Dermis blood vessel endothelial cell (primary cell): ENCODE data around the gene MARCHF9. TPM values are rescaled to one million over a fixed set of nuclear protein-coding genes. Genes with fewer than 3 reads are reported as not detected.

ENCODE experiments used
- DNase-seq: peaks from one replicate; pipeline ENCODE4 v3.0.0; 2010
- total RNA-seq: library from RNA; depleted of rRNA; stranded (reverse); fragments of >200 nt; gene quantifications from 2 replicates; pipeline ENCODE4 v1.2.3, GENCODE V29; 2014

MARCHF9 gene
- total RNA-seq, 1 donor from 2014 or later: 4.1 TPM

DNA sequence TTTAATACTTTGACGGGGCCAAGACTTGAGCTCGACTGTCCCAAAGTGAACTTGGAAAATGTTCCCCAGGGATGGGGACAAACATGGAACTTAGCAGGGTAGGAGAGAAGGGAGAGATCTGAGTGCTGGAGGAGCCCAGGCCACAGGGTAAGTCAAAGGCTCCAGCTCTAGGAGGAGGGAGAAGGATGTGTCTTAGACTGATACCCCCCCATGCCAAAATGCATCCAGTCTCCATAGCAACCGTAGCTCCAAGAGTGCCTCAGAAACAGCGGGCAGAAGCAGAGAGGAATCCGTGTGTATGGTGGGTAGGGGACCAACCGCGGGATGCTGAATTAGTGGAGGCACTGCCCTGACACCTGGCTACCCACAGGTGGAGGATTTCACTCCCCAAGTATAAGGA, 15.5 kb upstream of the MARCHF9 start:
- DNase-seq: no peak

- DNase-seq: no peak
These were observed 14.9 kb upstream of the MARCHF9 start for GRCh38 chr12:57739914-57740538.

DNA sequence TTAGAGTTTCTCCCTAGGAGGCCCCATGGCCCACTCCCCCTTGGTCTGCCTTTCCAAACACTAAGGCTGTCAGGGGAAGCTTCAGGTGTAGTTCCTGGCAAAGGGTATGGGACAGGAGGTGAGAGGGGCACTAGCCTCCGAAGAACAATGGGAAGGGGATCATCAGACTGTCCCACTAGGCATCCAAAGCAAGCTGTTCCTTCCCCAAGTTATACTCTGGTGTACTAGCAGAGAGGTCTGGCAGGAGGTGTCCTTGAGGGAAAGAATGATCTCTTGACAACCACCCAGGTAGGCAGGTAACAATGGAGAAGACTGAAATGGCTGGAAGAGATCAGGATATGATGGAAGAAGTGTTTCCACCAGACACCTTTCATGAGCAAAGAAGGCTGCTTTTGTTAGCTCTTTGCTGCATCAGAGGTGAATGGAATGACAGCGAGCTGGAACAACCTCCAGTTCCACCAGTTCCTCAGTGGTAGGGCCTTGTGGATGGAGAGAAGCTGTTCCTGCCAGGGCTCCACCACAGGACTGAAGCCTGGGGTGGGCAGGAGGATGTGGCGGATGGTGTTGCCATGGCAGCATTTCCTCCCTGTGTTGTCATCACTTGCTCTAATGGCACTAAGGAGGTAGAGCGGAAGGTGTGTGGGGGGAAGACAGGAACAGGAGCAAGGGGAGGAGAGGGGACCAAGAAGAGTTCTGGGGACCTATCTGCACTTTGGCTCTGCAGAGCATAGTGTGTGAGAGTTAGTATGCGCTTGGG, 14.1 kb upstream of the MARCHF9 start:
- DNase-seq: peak; percentile 49

- DNase-seq: no peak
These were observed 13.5 kb upstream of the MARCHF9 start for GRCh38 chr12:57741413-57741789.

- DNase-seq: no peak
These were observed 12.8 kb upstream of the MARCHF9 start for GRCh38 chr12:57741844-57742738.

- DNase-seq: no peak
These were observed 11.1 kb upstream of the MARCHF9 start for GRCh38 chr12:57743769-57744168.

DNA sequence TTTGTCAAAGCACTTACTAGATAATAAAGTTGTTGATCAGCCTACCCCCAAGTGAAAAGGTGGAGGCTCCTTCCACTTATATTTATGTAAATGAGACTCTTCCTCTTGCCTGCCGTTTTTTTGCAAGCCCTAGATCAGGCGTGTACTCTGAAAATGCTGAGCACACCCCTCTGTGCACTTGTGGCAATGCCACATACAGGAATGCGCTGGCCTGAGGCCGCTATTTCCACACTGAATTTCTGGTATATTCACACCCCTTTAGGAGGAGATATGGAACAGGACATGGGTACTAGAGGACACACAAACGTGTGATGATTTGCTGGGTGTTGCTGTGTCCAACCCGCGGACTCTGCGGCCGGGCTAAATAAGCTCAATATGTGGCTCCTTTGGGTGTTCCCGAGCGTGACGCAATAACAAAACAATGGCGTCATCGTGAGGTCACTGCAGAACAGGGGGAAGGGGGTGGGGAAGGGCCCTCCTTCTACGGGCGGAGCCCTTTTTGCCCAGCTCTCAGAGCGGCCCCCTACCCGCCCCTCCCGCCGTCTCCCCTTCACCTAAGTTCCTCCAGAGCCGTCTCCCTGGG, 10.6 kb upstream of the MARCHF9 start:
- no peak for DNase-seq

DNA sequence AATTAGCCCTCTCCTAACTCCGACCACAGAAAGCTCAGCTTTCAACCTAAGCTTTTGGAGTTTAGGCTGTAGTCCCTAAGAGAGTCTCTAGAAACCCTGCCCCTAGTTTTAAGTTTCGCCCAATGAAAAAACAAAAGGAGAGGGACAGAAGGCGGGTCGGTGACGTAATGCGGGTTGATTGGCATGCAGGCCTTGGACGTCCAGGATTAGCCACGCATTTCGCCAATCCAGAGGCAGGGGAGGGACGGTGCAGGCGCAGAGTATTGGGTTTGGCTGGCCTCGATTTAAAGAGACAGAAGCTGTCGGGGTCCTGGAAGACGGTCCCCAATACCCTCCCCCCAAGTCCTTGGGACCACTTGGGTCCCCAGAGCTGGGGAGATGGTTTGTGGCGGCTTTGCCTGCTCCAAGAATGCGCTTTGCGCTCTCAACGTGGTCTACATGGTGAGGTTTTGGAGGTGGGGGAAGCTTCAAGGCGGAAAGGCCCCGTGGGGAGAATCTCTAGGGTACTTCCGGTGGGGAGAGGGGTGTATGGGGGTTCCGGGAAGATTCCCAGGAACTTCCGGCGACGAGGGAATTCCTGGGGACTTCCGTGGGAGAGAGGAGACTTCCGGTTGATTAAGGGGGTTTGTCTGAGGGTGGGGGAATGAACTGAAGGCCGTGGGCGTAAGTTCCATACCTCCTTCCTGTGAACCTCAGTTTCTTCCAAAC, 10.0 kb upstream of the MARCHF9 start, which contains the start of gene TSPAN31:
TSPAN31 (plus strand) TSS at position 263 of the 708 bp plus-strand sequence; CDS start at position 379, 116 bp downstream.
- DNase-seq: peak; percentile 99

GRCh38 chr12:57745485-57745881, 9.4 kb upstream of the MARCHF9 start:
- DNase-seq: no peak

GRCh38 chr12:57746025-57746424, 8.9 kb upstream of the MARCHF9 start:
- no peak for DNase-seq

GRCh38 chr12:57749061-57749460, 5.8 kb upstream of the MARCHF9 start:
- DNase-seq: no peak

- DNase-seq: no peak
These were observed 4.1 kb upstream of the MARCHF9 start for GRCh38 chr12:57750561-57751431.

DNA sequence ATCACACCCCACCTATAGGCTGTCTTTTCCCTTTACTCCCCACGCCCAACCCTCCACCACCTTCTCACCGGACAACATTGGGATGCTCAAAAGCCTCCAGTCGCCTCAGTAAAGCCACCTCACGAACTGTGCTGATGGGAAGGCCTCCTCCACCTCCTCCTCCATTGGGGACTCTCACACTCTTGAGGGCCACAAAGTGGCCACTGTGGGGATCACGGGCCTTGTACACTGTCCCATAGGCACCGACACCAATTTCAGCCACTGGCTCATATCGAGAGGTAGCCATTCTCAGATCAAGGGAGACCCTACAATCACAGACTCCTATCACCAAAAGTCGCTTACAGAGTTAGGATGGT, 3.5 kb upstream of the MARCHF9 start:
- DNase-seq: no peak

DNA sequence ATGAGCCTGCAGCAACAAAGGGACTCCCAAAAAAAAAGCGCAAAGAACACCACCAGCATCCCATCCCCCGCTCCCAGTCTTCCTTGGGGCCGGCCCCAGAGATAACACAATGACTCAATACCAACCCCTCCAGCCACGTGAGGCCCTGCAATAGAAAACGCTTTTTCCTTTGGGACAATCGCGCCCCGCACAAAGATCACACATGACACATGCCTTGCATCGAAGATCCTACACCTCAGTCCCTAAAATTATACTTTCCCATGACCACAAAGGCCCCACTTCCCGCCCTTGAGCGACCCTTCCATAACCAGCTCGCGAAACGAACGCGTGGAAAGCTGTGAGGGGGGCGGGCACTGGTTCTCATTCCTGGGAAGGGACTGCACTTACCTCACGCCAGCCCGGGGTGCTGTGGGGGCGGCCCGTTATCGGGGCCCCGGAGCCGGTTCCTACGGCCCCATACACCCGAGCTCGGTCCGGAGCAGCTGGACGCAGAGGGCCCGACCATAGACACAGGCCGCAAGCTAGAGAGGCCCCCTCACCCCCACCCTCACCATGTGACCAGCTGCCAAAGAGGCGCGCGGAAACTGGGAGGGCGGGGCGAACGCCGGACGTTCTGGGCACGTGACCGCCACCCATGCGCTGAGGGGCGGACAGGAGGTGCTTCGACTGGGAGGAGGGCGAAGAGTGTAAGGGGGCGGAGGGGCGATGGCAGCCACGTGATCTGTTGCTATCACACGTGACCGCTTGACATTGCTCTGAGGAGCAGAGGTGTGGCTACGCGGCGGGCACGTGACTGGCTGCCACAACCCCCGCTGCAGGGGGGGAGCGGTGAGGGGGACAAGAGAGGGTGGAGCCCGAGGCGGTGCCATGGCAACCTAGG, 2.9 kb upstream of the MARCHF9 start, which contains the start of gene CDK4:
CDK4 (minus strand) TSS at position 523 of the 880 bp plus-strand sequence. CDS start 593 bp downstream, outside the sequence.
- peak; percentile 100 for DNase-seq

DNA sequence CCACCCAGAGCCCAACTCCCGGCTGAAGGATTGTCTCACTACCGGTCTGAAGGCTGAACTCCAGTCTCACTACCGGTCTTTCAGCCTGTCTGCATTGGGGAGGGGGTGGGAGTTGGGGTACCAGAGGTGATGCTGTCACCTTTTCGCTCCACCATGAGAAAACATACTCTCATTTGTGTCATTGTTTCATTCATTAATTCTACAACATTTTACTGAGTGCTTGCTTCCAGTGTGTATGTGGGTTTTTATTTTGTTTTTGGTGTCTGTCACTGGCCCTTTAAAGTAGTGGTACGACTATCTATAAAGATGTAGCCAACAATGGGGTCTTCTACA, 2.3 kb upstream of the MARCHF9 start:
- no peak for DNase-seq

- no peak for DNase-seq
These were observed 1.1 kb upstream of the MARCHF9 start for GRCh38 chr12:57753756-57754337.

GRCh38 chr12:57755194-57755453, 221 bp downstream of the MARCHF9 start:
- DNase-seq: no peak

DNA sequence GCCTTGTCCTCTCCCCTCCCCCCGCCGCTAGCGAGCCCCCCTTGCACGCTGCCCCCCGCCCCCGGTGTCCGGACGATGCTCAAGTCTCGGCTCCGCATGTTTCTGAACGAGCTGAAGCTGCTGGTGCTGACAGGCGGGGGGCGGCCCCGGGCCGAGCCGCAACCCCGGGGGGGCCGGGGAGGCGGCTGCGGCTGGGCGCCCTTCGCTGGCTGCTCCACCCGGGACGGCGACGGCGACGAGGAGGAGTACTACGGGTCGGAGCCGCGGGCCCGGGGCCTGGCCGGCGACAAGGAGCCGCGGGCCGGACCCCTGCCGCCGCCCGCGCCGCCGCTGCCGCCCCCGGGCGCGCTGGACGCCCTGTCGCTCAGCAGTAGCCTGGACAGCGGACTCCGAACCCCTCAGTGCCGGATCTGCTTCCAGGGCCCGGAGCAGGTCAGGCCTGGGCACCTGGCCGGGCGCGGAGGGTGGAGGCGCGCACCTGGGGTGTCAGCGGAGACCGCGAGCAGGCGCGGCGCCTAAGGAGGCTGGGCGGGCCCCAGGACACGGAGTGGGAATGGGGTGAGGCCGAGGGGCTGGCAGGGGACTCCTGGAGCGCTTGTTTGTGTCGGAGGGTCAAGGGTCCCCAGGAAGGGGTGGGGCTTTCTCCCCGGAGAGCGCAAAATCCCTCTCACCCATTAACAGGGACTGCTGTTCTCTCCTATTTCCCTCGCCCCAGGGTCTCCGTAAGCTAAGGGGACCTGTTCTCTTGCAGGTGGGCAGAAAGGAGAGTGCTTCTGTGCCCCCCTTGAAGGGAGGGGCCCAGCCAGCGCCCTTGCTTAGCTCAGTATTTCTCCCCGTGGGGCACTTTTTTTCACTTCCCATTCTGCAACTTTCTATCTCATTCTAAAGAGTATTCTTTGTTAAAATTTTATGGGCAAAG, 810 bp downstream of the MARCHF9 start:
- no peak for DNase-seq
